ENCODE measurements around the gene BNIP5.

BNIP5 gene

DNA sequence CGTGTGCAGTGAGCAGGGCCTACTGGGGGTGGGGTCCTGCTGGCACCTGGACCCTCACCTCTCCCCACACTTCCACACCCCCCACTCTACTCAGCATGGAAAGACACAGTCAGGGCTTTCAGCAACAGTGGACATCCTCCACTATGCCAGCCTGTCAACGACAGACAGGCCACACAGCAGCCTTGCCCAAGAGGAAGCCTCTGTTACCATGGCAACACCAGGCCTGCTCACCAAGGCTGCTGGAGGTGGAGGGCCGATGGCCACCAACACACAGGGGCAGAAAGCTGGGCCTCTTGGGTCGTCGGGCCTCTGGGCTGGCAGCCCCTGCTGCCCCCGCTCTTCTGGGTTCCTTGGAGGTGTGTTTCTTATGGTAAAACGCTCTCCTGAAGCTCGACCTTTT, 13.6 kb downstream of the BNIP5 start:
- no peak for DNase-seq (ENCODE audit: low read depth, low spot score)

DNA sequence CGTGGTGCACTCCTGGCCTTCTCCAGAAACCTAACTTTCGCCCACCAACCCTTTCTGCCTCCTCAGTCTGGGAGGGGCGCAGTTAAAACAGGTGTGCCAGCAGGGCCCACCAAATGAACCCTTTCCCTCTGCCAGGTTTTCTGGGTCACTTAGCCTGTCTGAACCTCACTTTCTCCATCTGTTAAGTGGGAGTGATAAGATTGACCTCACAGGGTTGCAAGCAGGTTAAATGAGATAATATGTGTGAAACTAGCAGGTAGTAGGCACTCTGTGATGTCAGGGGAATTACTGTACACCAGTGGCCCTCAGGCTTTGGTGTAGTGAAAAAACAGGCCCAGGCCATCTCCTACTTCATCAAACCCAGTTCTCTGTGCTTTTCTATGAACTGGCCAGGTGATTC, 14.1 kb downstream of the BNIP5 start:
- DNase-seq (ENCODE audit: low read depth, low spot score) = no peak

DNA sequence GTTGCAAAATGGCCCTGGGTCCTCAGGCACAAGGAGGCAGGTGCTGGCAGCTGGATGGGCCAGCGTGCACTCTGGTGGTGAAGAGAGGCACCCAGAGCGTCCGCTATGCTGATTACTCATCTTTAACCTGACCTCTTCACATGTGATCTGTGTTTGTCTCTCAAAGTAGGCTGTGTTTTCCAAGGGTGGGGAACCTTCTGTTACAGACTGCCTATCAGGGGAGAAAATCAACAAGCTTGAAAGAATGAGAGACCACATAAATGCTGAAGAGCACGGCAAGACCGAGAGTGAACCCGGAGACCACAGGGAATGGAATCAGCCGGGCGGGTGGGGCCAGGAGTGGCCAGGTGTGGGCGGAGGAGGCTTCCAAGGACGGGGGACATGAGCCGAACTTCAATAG, 16.2 kb downstream of the BNIP5 start:
- no peak for DNase-seq (ENCODE audit: low read depth, low spot score)

DNA sequence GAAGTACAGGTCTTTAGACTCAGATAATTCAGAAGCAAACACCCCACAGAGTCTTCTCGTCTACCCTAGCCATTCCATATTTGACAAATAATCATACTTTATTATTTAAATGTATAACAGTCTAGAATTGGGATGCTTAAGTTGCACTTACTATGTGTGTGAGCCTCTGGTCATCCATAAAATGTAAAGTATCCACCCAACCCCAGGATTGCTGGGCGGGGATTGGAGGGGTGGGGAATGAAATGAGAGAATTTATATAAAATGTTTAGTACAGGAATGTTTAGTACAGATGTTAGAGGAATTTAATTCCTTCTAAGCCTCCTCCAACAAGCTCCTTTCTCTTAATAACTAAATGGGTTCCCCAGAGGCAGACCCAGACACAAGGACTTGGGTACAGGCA, 16.9 kb downstream of the BNIP5 start:
- no peak for DNase-seq (ENCODE audit: low read depth, low spot score)

DNA sequence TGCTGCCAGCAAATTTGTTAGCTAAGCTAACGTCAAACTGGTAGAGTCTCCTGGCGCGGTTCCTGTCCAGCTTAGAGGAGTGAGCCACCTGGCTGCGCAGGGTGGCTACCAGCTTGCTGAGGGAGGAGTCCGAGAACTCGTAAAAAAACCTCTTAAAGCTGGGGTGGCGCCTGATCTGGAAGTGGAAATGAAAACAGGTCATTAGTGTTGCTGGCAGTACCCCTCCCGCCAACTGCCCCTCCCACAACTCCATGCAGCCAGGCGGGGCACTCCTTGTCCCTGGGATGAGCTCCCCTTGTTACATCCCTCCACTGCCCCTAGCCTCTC, 17.3 kb downstream of the BNIP5 start:
- DNase-seq (ENCODE audit: low read depth, low spot score) = no peak

DNA sequence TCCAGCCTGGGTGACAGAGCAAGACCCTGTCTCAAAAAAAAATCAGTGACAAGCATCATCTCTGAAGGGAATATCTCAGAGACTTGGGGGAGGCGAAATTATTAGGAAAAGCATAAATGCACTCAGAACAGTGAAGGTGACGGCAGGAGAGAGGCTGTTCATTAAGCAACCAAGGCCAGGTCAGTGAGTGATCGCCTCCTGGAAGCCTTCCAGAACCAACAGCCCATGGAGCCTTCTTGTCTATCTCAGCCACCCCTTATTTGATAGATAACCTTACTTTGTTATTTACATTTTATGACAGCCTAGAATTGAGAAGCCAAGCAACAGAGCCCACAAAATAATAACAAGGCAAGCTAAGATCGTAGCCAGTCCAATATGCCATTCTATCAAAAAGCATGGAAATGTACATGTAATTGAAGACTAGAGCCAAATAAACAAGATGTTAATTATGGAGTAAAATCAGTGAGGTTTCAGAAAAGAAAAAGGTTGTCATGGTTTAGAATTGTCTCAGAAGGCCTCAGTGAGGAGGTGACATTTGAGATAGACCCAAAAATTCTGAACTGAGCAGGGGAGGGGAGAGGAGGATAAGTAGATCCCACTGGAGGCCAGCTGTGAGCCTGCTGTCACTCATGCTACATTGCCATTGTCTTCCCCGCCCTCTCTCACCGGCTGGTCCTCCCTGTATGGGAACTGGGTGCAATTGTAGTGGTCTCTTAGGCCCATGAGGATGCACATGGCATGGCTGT, 17.8 kb downstream of the BNIP5 start:
- DNase-seq (ENCODE audit: low read depth, low spot score) = no peak

DNA sequence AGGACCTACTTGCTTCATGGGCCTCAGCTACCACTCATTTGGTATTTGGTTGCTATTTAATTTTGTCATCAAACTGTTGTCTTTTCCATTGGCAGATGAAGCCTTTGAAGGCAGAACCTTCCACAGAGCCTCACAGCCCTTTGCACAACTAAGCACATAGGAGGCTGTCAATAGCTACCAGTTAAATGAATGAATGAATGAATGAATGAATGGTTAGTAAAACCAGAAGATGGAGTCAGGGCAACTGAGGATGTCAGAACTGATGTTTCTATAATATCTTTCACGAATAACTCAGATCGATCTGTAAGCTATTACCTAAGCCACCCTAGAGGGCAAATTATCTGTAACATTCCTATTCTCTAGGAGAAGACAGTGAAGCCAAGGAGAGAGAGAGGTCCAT, 19.1 kb downstream of the BNIP5 start:
- DNase-seq (ENCODE audit: low read depth, low spot score) = no peak

DNA sequence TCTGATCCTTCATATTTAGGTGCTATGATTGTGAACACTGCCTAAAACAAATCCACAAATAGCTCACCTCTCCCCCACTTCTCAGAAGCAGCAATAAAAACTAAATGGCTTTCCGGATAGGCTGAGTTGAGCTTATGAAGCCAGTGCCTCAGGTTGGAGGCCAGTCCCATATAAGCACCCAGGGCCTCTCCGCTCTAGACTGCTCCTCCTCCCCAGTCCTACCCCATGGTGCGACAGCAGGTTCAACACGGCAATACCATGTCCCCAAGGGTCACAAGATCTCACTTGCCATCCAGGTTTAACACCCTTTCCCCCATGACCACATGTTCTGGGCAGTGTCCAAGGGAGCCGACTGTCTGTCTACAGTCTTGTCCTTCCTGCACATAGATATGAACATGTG, 20.8 kb downstream of the BNIP5 start:
- DNase-seq (ENCODE audit: low read depth, low spot score) = no peak

DNA sequence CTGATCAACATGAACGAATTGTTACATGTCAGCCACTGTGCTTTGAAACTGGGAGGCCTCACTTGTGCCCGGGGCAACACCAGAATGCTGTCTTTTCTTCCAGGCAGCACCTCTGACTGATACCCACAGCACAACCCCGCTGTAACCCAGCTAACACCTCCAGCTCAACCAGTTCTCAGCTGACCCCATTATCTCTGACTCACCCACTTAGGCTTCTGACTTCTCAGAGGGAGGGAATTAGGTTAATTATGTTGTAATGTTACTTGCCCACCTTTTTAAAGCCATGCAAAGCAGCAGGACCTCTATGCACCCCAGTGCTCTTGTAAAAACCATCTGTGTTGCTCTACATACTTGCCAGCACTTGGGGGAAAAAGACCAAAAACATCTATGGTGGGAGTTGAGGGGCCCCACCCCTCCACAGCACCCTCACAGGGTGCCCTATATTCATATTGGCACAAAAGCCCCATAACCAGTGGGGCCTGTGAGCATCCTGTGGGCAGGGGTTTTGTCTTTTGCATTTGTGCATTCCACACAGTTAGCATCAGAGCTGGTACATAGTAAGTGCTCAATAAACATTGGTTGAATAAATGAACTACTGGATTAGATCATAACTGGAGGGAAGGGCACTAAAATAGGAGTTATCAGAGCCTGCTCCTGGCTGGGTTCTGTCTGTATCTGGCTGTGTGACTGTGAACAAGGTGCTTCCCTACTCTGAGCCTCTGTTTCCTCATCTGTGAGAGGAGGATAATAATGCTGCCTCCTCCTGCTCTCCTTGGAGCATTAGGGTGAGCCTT, 22.3 kb downstream of the BNIP5 start:
- no peak for DNase-seq (ENCODE audit: low read depth, low spot score)

DNA sequence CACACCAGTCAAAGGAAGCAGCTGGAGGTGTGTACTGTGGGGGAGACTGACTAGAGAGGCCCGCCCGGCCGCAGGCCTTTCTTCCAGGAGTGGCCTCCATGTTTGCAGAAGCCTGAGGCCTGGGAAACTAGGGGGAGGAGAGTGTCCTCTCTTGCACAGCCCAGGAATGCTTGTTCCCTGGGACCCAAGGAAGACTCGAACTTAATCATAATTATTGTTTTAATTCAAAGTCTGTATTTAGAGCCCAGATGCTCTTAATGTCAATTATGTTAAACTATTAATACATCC, 23.1 kb downstream of the BNIP5 start:
- no peak for DNase-seq (ENCODE audit: low read depth, low spot score)

DNA sequence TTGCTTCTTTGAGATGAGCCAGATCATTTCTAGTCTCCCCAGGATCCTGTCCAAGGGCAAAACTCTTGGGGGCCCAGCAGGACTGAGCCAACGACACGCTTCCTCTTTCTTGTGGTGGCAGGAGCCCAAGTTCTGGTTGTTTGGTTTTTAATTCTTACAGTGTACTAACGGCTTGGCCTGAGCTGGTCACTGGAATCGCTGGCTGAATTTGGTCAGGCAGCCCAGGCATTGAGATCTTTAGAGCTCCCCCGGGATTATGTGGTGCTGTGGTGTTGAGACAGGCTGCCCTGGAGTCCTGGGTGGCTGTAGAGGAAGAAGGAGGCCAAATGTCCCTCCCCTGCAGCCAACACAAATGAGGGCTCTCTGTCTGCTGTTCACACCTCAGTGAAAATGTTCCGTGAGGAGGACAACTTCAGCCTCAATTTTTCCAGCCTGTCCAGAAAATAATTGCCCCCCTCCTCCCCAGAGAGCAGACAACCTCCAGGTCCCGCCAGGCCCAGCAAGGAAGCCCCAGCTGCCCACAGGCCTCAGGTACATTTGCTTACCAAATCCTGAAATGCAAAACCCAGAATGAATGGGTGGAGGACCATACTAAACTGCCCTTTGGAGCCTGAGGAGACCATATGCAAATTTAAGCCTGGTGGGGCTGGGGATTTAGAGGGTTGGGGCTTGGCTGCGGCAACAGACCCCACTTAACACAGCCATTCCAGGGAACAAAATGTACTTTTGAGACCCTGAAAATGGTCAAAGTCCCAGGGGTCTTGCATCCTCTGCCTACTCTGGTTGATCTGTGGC, 23.6 kb downstream of the BNIP5 start:
- DNase-seq (ENCODE audit: low read depth, low spot score) = no peak

DNA sequence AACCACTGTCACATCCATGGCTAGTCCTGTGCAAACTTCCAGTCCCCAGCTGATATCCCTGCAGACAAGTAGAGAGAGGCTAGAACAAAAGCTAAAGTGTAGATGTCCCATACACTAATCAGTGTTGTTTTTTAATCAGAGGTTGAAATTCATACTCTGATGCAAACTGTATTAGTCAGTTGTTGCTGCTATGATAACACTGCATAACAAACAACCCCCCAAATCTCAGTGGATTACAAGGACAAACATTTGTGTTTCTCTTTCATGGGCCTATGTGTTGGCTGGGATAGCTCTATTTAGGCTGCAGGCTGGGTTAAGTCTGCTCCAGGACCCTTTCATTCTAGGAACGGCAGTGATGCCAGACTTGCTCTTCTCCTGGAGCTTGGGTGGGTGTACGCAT, 26.8 kb downstream of the BNIP5 start:
- DNase-seq (ENCODE audit: low read depth, low spot score) = no peak

DNA sequence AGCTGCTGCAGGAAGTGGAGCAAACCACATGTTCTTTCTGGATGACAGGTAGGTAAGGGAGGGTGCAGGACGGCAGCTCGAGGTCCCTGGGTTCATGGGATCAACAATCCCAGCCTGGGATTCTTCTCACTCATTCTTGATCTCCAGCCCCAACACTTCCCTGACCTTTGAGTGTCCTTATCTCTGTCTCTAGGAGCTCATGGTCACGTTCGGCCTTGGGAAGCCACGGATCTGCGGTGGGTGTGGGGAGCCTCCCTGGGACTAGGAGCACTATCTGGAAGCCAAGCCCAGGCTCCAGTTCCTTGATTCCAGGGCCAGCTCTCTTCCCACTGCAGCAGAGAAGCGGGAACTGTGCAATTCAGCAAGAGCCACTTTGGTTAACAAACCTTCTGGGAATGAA, 27.5 kb downstream of the BNIP5 start:
- DNase-seq (ENCODE audit: low read depth, low spot score) = no peak

DNA sequence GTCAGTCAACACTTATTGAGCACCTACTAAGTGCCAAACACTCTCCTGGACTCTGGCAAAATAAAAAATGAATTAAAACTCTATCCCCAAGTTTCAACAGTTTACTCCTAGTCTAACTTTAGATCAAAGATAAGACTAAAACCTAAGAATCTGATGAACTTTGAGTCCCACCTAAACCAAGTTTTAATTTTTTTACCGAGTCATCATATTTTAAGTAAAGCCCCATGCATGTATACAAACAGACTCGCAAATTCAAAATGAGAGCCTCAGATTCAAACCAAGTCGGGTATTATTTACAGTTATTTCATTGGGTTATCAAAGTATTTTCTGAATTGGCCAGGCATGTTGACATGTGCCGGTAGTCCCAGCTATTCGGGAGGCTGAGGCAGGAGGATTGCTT, 28.2 kb downstream of the BNIP5 start:
- DNase-seq (ENCODE audit: low read depth, low spot score) = no peak

DNA sequence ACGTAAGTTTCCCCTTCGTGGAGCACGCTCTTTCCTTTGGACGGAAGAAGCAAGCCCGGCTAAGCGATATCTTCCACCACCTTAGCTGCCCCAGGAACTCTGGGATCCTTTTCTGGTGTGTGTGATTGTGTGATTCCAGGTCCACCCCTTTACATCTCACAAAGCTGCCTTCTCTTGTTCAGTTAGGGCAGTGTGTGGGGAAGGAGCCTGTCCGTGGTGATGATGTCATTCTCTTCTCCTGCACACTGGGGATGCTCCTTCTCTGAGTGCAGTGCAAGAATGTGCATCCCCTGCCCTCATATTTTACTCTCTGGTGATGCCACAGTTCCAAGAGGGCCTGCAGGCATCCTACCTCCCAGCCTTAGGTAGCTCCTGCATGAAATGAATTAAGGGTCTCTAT, 30.3 kb downstream of the BNIP5 start:
- no peak for DNase-seq (ENCODE audit: low read depth, low spot score)

DNA sequence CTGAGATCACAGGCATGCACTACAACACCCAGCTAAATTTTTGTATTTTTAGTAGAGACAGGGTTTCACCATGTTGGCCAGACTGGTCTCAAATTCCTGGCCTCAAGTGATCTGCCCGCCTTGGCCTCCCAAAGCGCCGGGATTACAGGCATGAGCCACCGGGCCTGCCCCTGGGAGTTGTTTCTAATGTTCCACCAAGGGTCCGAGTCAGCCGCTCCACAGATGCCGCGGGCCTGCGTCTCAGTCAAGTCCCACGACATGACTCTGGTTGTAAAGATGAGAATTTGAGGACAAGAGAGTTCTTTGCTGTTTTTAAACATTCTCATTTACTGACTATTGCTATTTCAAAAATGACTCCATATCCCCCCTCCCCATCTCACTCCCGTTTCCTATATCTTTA, 30.8 kb downstream of the BNIP5 start:
- DNase-seq (ENCODE audit: low read depth, low spot score) = no peak

DNA sequence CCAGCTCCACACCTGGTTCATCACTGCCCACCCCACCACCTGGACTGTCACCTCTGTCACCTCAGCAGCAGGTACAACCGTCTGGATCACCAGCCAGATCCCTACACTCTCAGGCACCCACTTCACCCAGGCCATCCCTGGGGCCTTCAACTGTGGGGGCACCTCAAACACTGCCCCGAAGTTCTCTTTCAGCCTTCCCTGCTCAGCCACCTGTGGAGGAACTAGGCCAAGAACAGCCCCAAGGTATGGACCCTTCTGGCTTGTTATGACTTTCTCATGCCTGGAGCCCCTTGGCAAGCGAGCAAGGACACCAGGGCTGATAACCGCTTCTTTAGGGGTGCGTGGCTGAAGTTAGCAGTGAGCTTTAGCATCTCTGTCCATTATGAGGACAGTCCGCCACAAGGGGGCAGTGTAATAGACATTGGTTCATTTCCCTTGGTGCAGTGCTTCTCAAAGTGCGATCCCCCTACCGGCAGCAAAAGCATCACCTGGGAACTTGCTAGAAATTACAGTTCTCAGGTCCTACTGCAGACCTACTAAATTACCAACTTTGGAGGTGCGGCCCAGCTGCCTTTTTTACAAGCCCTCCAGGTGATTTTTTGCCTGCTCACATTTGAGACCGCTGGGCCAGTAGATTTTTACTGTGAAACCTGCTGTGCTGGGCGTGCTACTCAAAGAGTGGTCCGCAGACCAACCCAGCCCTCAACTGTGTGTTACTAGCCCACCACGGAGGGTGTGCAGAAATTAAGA, 34.3 kb downstream of the BNIP5 start:
- peak; percentile 50 for DNase-seq (ENCODE audit: low read depth, low spot score)

DNA sequence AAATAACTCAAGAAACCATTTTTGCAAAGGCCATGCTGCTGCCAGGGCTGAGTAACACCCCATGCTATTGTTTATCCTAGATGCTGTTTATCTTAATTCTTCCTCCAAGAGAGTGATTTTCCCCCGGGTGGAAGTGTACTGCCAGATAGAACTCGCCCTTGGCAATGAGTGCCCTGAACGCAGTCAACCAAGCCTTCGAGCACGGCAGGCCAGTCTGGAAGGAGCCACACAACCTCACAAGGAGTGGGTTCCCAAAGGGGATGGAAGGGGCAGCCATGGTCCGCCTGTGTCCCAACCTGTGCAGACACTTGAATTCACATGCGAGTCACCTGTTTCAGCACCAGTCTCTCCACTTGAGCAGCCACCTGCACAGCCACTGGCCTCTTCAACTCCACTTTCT, 34.9 kb downstream of the BNIP5 start:
- no peak for DNase-seq (ENCODE audit: low read depth, low spot score)

DNA sequence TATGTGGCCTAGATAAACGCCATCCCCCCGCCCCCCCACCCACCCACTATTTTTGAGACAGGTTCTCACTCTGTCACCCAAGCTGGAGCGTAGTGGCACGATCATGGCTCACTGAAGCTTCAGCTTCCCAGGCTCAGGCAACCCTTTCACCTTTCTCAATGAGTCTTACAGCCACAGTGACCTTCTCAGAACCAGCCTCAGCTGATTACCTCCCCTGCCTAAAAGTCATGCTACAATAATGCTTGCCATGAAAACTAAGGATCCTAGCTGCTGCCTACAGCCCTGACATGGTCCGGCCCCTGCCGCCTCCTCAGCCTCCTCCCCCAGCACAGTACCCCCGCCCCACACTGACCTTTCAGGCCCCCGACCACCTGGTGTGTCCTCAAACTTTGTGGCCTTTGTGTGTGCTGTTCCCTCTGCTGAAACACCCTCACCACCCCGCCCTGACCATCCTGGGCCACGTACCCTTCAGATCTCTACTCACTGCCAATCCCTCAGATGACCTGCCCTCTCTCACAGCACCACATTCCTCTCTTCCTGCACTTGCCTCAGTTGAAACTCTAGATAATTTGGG, 35.5 kb downstream of the BNIP5 start:
- DNase-seq (ENCODE audit: low read depth, low spot score) = no peak

DNA sequence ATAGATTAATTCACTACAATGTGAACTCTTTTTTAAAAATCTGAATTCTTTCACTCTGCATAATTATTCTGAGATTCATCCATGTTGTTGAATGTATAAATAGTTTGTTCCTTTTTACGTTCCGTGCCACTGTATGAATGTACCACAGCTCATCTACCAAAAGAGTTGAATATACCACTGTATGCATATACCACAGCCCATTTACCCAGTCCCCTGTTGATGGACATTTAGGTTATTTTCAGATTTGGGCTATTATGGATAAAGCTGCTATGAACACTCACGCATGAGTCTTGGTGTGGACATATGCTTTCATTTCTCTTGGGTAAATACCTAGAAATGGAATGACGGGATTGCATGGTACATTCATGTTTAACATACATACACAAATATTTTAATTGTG, 38.7 kb downstream of the BNIP5 start:
- no peak for DNase-seq (ENCODE audit: low read depth, low spot score)

DNA sequence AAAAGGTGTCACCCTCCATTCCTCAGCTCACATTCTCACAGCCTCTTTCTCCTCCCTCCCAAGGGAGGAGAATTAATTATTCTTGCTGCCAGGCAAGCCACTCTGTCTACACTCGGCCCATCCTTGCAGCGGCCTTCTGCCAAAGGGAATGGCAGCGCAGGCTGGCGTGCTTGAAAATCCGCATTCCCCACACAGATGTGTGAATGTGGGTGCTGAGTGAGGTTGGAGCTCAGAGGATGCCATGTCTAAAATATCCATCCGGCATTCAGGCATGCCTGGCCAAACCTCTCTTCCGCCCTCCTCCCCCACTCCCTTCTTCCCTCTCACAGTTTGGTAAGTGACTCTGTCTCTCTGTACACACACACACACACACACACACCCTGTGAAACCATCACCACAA, 39.2 kb downstream of the BNIP5 start:
- DNase-seq (ENCODE audit: low read depth, low spot score) = no peak

DNA sequence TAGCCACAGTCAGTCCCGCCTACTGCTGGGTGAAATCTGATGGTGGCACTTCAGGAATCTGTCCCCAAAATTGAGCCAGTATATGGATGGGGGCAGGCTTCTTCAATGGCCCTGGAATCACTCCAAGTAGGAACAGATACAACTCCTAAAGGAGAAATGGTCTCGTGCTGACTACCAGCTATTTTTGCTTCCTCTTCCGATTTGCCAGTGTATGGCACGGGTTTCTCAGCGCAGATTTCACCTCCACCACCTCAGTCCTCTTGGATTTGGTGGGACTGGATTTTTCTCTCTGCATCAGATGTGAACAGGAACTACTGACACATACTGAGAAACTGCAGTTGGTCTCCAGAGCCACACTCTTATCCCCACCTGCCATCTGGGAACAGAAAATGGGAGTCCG, 39.6 kb downstream of the BNIP5 start:
- DNase-seq (ENCODE audit: low read depth, low spot score) = no peak
